GM12874 (cell line): ENCODE measurements around the gene FERMT3.

Source experiments
- CTCF ChIP-seq: IDR thresholded peaks from 2 replicates; pipeline ENCODE4 v1.5.1; 2011; ENCODE audit warnings: low read depth, mild to moderate bottlenecking, control low read depth, low read length, moderate library complexity; ENCODE audit not compliant: insufficient read depth

Gene FERMT3

GRCh38 chr11:64245797-64246620, 39.5 kb downstream of the FERMT3 start:
- no peak for TF ChIP-seq CTCF

GRCh38 chr11:64246871-64247728, 40.6 kb downstream of the FERMT3 start, which contains the start of gene PPP1R14B:
Gene PPP1R14B (minus strand): TSS chr11:64246943. CDS start chr11:64246673, 270 bp downstream.
- no peak for TF ChIP-seq CTCF

GRCh38 chr11:64247729-64248531, 41.4 kb downstream of the FERMT3 start:
- TF ChIP-seq CTCF = no peak

- TF ChIP-seq CTCF = no peak
Measured at GRCh38 chr11:64248578-64248977, 42.1 kb downstream of the FERMT3 start.

GRCh38 chr11:64249038-64249437, 42.5 kb downstream of the FERMT3 start:
- TF ChIP-seq CTCF = no peak

- no peak for TF ChIP-seq CTCF
Measured at GRCh38 chr11:64249563-64250414, 43.3 kb downstream of the FERMT3 start.
